ENCODE results near the gene ARHGEF40.

- TF ChIP-seq FOXM1 (IDR thresholded peaks at IDR 0.05; ENCODE audit: borderline replicate concordance), result no peak
- TF ChIP-seq LEF1 (IDR thresholded peaks at IDR 0.05; ENCODE audit: borderline replicate concordance), result no peak
- no peak for TF ChIP-seq SP1 (IDR thresholded peaks at IDR 0.05)
- TF ChIP-seq TARDBP (IDR thresholded peaks at IDR 0.05), result no peak
- TF ChIP-seq CTBP1 (IDR thresholded peaks at IDR 0.05; ENCODE audit: borderline replicate concordance), result no peak
- no peak for TF ChIP-seq PKNOX1 (IDR thresholded peaks at IDR 0.05)
- no peak for TF ChIP-seq FOXA1 (IDR thresholded peaks at IDR 0.05)
- no peak for TF ChIP-seq ZNF384 (IDR thresholded peaks at IDR 0.05)
- no peak for TF ChIP-seq FOXK2 (IDR thresholded peaks at IDR 0.05)
Measured at GRCh38 chr14:21069388-21070082, 569 bp upstream of the ARHGEF40 start.
